Stimulated activated CD8-positive, alpha-beta memory T cell treated with anti-CD3 and anti-CD28 coated beads, Interleukin-12 subunit alpha, Interleukin-12 subunit beta, amount 100 ng/mL, for 4 hours (primary cell): ENCODE results near the gene C2orf92.

Experiments used
- DNase-seq: peaks from one replicate; pipeline ENCODE4 v3.0.0-alpha.2; 2020; ENCODE audit warnings: low read depth

Gene C2orf92

GRCh38 chr2:97730245-97730644 is 60.7 kb downstream of the C2orf92 start:
- no peak for DNase-seq

GRCh38 chr2:97731274-97732020 is 61.9 kb downstream of the C2orf92 start:
- no peak for DNase-seq

- DNase-seq: no peak
Observed at GRCh38 chr2:97732436-97733340, 63.2 kb downstream of the C2orf92 start.

GRCh38 chr2:97733341-97734035 is 64.0 kb downstream of the C2orf92 start:
- DNase-seq: no peak

GRCh38 chr2:97734061-97735051 is 64.8 kb downstream of the C2orf92 start:
- no peak for DNase-seq

GRCh38 chr2:97735161-97735561 is 65.6 kb downstream of the C2orf92 start:
- no peak for DNase-seq

- no peak for DNase-seq
Observed at GRCh38 chr2:97736185-97736584, 66.7 kb downstream of the C2orf92 start.

GRCh38 chr2:97736608-97737330 is 67.3 kb downstream of the C2orf92 start:
- DNase-seq: no peak

- no peak for DNase-seq
Observed at GRCh38 chr2:97737421-97738178, 68.1 kb downstream of the C2orf92 start.

GRCh38 chr2:97738179-97739019 is 68.9 kb downstream of the C2orf92 start:
- no peak for DNase-seq

- no peak for DNase-seq
Observed at GRCh38 chr2:97739020-97739892, 69.7 kb downstream of the C2orf92 start.

- DNase-seq: no peak
Observed at GRCh38 chr2:97739893-97740245, 70.4 kb downstream of the C2orf92 start.

GRCh38 chr2:97740590-97741182 is 71.2 kb downstream of the C2orf92 start:
- no peak for DNase-seq

GRCh38 chr2:97741251-97741650 is 71.7 kb downstream of the C2orf92 start:
- DNase-seq: no peak

- DNase-seq: no peak
Observed at GRCh38 chr2:97741686-97742085, 72.2 kb downstream of the C2orf92 start.

- DNase-seq: peak; percentile 15
Observed at GRCh38 chr2:97742381-97742847, 72.9 kb downstream of the C2orf92 start.

GRCh38 chr2:97743913-97744312 is 74.4 kb downstream of the C2orf92 start:
- no peak for DNase-seq
